Neural progenitor cell (in vitro differentiated cells): ENCODE measurements around the gene SKI. TPM values are rescaled to one million over a fixed set of nuclear protein-coding genes. Genes with fewer than 3 reads are reported as not detected.

Experiments used
- DNase-seq: peaks from one replicate; pipeline ENCODE4 v3.0.0-alpha.2; 2016; ENCODE audit warnings: low spot score
- H2AFZ ChIP-seq: fragments of 200-600 bp; sonication (generic); replicated peaks from 2 replicates; pipeline ENCODE4 v1.6.1; 2016; ENCODE audit warnings: antibody characterized with exemption
- H3F3A ChIP-seq: fragments of 200-600 bp; sonication (generic); 2 replicates; pipeline ENCODE4 v1.6.1; 2016; ENCODE audit warnings: antibody characterized with exemption, low read depth
- H3K27ac ChIP-seq: fragments of 200-600 bp; sonication (generic); 2 replicates; pipeline ENCODE4 v1.5.1; 2016; ENCODE audit warnings: mild to moderate bottlenecking
- H3K27me3 ChIP-seq: fragments of 200-600 bp; sonication (generic); 2 replicates; pipeline ENCODE4 v1.6.1; 2016; ENCODE audit warnings: mild to moderate bottlenecking, moderate library complexity
- H3K36me3 ChIP-seq: fragments of 200-600 bp; sonication (generic); 2 replicates; pipeline ENCODE4 v1.5.1; 2016
- H3K4me1 ChIP-seq: fragments of 200-600 bp; sonication (generic); 2 replicates; pipeline ENCODE4 v1.6.1; 2016; ENCODE audit warnings: mixed run types
- H3K4me2 ChIP-seq: fragments of 200-600 bp; sonication (generic); 2 replicates; pipeline ENCODE4 v1.6.1; 2016
- H3K4me3 ChIP-seq: fragments of 200-600 bp; sonication (generic); 2 replicates; pipeline ENCODE4 v1.5.1; 2016
- H3K79me2 ChIP-seq: fragments of 200-600 bp; sonication (generic); 2 replicates; pipeline ENCODE4 v1.6.1; 2016; ENCODE audit warnings: low read depth
- H3K9ac ChIP-seq: fragments of 200-600 bp; sonication (generic); 2 replicates; pipeline ENCODE4 v1.6.1; 2016
- H3K9me3 ChIP-seq: fragments of 200-600 bp; sonication (generic); 2 replicates; pipeline ENCODE4 v1.5.1; 2016; ENCODE audit warnings: low read depth
- H4K20me1 ChIP-seq: fragments of 200-600 bp; sonication (generic); 2 replicates; pipeline ENCODE4 v1.6.1; 2016; ENCODE audit warnings: low read depth
- H3K27ac Mint-ChIP-seq: 3 replicates; pipeline ENCODE4 v1.8.0; 2021; ENCODE audit warnings: mixed read lengths
- H3K27me3 Mint-ChIP-seq: 2 replicates; pipeline ENCODE4 v1.8.0; 2022; ENCODE audit warnings: low read depth, mild to moderate bottlenecking, inconsistent platforms, moderate library complexity, mixed read lengths; ENCODE audit not compliant: insufficient read depth
- H3K36me3 Mint-ChIP-seq: 3 replicates; pipeline ENCODE4 v1.8.0; 2021; ENCODE audit warnings: mixed read lengths
- H3K4me1 Mint-ChIP-seq: 3 replicates; pipeline ENCODE4 v1.8.0; 2021; ENCODE audit warnings: mixed read lengths
- H3K4me3 Mint-ChIP-seq: 3 replicates; pipeline ENCODE4 v1.8.0; 2021; ENCODE audit warnings: mild to moderate bottlenecking, moderate library complexity, mixed read lengths
- H3K9me3 Mint-ChIP-seq: 3 replicates; pipeline ENCODE4 v1.8.0; 2020; ENCODE audit warnings: mixed read lengths
- EZH2 ChIP-seq: fragments of 200-600 bp; sonication (generic); IDR thresholded peaks from 2 replicates; pipeline ENCODE4 v1.6.1; 2017; ENCODE audit warnings: antibody characterized with exemption, mild to moderate bottlenecking, moderate library complexity
- EZH2phosphoT487 ChIP-seq: fragments of 200-600 bp; sonication (generic); IDR thresholded peaks from 2 replicates; pipeline ENCODE4 v1.6.1; 2017; ENCODE audit warnings: antibody characterized with exemption
- total RNA-seq: library from RNA; depleted of rRNA; stranded (reverse); fragments of >200 nt; gene quantifications from 2 replicates; pipeline ENCODE4 v1.2.3, GENCODE V29; 2015; ENCODE audit warnings: low replicate concordance
- TF ChIP-seq, protein P1 (sequence below): fragments of 200-600 bp; sonication (generic); IDR thresholded peaks from 2 replicates; pipeline ENCODE4 v1.5.1; 2017; ENCODE audit warnings: antibody characterized with exemption, mild to moderate bottlenecking

SKI gene
- total RNA-seq, 1 donor from 2014 or later, result 7.4 TPM

DNA sequence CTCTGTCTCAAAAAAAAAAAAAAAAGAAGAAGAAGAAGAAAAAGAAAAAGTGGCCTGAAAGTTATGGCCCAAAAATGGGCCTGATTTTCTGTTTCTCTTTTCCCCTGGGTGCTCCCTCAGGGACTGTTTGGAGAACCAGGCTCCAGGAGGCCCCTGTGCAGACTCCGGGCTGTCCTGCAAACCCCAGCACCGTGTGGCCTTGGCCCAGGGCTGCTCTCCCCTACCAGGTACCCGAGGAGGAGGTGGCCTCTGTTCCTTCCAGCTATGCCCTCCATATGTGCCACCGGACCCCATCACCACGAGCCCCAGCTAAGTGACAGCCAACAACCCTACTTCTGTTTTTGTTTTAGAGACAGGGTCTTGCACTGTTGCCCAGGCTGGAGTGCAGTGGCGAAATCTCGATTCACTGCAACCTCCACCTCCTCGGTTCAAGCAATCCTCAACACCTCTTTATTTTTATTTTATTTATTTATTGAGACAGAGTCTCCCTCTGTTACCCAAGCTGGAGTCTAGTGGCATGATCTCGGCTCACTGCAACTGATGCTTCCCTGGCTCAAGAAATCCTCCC lies 26.0 kb upstream of the SKI start:
- Histone ChIP-seq H3K27me3 (peaks cover 12% of the 10 kb centered on the region), H3F3A (peaks cover 25% of the 10 kb centered on the region), H3K9ac (no peak overlapping the region), H2AFZ (no peak overlapping the region), H3K36me3 (no peaks in the 10 kb centered on the region), H3K4me1 (peaks cover 13% of the 10 kb centered on the region), H3K27ac (no peak overlapping the region), H3K4me2 (no peak overlapping the region), H3K9me3 (no peaks in the 10 kb centered on the region), H4K20me1 (no peaks in the 10 kb centered on the region), H3K79me2 (peaks cover 7% of the 10 kb centered on the region), H3K4me3 (no peak overlapping the region)
- Mint-ChIP-seq H3K27ac (no peak overlapping the region), H3K4me1 (peaks cover 28% of the 10 kb centered on the region), H3K27me3 (peaks cover 7% of the 10 kb centered on the region), H3K4me3 (no peak overlapping the region), H3K9me3 (no peaks in the 10 kb centered on the region), H3K36me3 (no peaks in the 10 kb centered on the region)
- DNase-seq, result no peak
- TF ChIP-seq EZH2, result no peak
- TF ChIP-seq EZH2phosphoT487, result no peak
- TF ChIP-seq, protein P1, sequence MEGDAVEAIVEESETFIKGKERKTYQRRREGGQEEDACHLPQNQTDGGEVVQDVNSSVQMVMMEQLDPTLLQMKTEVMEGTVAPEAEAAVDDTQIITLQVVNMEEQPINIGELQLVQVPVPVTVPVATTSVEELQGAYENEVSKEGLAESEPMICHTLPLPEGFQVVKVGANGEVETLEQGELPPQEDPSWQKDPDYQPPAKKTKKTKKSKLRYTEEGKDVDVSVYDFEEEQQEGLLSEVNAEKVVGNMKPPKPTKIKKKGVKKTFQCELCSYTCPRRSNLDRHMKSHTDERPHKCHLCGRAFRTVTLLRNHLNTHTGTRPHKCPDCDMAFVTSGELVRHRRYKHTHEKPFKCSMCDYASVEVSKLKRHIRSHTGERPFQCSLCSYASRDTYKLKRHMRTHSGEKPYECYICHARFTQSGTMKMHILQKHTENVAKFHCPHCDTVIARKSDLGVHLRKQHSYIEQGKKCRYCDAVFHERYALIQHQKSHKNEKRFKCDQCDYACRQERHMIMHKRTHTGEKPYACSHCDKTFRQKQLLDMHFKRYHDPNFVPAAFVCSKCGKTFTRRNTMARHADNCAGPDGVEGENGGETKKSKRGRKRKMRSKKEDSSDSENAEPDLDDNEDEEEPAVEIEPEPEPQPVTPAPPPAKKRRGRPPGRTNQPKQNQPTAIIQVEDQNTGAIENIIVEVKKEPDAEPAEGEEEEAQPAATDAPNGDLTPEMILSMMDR, result no peak

DNA sequence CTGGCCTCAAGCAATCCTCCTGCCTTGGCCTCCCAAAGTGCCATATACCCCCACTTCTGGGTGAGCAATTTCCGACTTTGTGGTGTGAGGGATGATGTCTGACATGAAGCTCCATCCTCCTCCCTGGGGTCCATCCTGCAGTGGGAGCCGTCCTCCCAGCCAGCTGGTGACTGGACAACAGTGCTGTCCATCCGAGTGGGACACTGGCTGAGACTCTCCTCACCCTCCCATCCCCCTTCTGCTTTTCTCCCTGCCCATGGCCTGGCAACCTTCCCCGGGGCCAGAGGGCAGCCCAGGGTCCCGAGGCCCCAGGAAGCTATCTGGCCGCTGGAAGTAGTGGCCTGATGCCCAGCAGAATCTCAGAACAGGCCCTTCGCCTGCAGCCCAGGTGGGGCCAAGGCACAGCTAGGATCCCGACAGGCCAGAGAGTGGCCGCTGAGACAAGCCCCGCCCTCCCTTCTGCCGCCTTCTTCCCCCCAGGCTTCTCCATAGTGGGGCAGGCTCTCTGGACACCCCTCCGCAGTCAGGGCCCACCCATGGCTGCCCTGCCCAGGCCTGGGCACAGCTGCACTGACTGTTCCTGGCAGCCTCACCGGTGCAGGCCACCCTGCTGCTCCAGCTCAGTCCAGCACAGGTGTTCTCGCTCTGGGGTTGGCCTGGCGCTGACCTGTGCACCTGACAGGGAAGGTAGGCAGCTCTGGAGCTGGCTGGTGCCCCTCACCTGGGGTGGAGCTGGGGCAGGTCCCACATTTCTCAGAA lies 25.1 kb upstream of the SKI start:
- H3K27me3 Mint-ChIP-seq, result peaks cover 10% of the 10 kb centered on the region
- no peaks in the 10 kb centered on the region for H3K36me3 Mint-ChIP-seq
- peaks cover 12% of the 10 kb centered on the region for H3K27me3 ChIP-seq
- H4K20me1 ChIP-seq, result no peaks in the 10 kb centered on the region
- no peaks in the 10 kb centered on the region for H3K9me3 ChIP-seq
- peaks cover 29% of the 10 kb centered on the region for H3K4me1 Mint-ChIP-seq
- H3F3A ChIP-seq, result peaks cover 25% of the 10 kb centered on the region
- no peak for DNase-seq
- no peak for TF ChIP-seq EZH2
- TF ChIP-seq, protein P1, result no peak
- no peak for TF ChIP-seq EZH2phosphoT487
- no peak overlapping the region for H2AFZ ChIP-seq
- peaks cover 18% of the 10 kb centered on the region for H3K4me1 ChIP-seq
- no peak overlapping the region for H3K4me2 ChIP-seq
- no peak overlapping the region for H3K4me3 ChIP-seq
- H3K36me3 ChIP-seq, result no peaks in the 10 kb centered on the region
- peak overlapping the region; percentile 21 for H3K4me3 Mint-ChIP-seq
- H3K79me2 ChIP-seq, result peaks cover 7% of the 10 kb centered on the region
- no peak overlapping the region for H3K27ac Mint-ChIP-seq
- no peak overlapping the region for H3K9ac ChIP-seq
- no peaks in the 10 kb centered on the region for H3K9me3 Mint-ChIP-seq
- H3K27ac ChIP-seq, result no peak overlapping the region

- H3K9ac ChIP-seq, result no peak overlapping the region
- H3K4me1 ChIP-seq, result peaks cover 26% of the 10 kb centered on the region
- peak overlapping the region; percentile 66 for H3K4me3 ChIP-seq
- H3K79me2 ChIP-seq, result peaks cover 7% of the 10 kb centered on the region
- H3K27ac ChIP-seq, result no peak overlapping the region
- peak overlapping the region; percentile 59 for H3K4me3 Mint-ChIP-seq
- peaks cover 31% of the 10 kb centered on the region for H3K4me1 Mint-ChIP-seq
- peaks cover 12% of the 10 kb centered on the region for H3K27me3 ChIP-seq
- H2AFZ ChIP-seq, result peak overlapping the region; percentile 94
- peaks cover 25% of the 10 kb centered on the region for H3F3A ChIP-seq
- no peaks in the 10 kb centered on the region for H3K9me3 ChIP-seq
- no peaks in the 10 kb centered on the region for H4K20me1 ChIP-seq
- DNase-seq, result no peak
- H3K27me3 Mint-ChIP-seq, result peaks cover 10% of the 10 kb centered on the region
- no peaks in the 10 kb centered on the region for H3K9me3 Mint-ChIP-seq
- H3K36me3 Mint-ChIP-seq, result no peaks in the 10 kb centered on the region
- no peaks in the 10 kb centered on the region for H3K36me3 ChIP-seq
- no peak for TF ChIP-seq EZH2phosphoT487
- TF ChIP-seq EZH2, result no peak
- TF ChIP-seq, protein P1, result no peak
- H3K4me2 ChIP-seq, result peak overlapping the region; percentile 100
- no peak overlapping the region for H3K27ac Mint-ChIP-seq
Observed at GRCh38 chr1:2203671-2204414, 24.3 kb upstream of the SKI start.
